GM23248 (cell line): ENCODE results near the gene NRN1L.

Source experiments
- EZH2 ChIP-seq: fragments of 200-600 bp; sonication (generic); IDR thresholded peaks from 2 replicates; pipeline ENCODE4 v1.6.1; 2018; ENCODE audit warnings: antibody characterized with exemption, mild to moderate bottlenecking; ENCODE audit not compliant: insufficient read depth, poor library complexity, severe bottlenecking
- EZH2phosphoT487 ChIP-seq: fragments of 200-600 bp; sonication (generic); IDR thresholded peaks from 2 replicates; pipeline ENCODE4 v1.6.1; 2018; ENCODE audit warnings: antibody characterized with exemption, moderate library complexity, mild to moderate bottlenecking, low read depth; ENCODE audit not compliant: insufficient read depth

GRCh38 chr16:67886387-67886786 lies 1.7 kb downstream of the NRN1L start:
- TF ChIP-seq EZH2phosphoT487, result no peak
- no peak for TF ChIP-seq EZH2
